WI38 (cell line): ENCODE data around the gene GBA3.

Experiments
- H3K4me3 ChIP-seq: 2 replicates; pipeline ENCODE4 v1.5.1; 2011; ENCODE audit warnings: low read depth, mild to moderate bottlenecking, control low read depth, low read length
- CTCF ChIP-seq: IDR thresholded peaks from 2 replicates; pipeline ENCODE4 v1.5.1; 2012; ENCODE audit warnings: low read depth, mild to moderate bottlenecking, control low read depth, low read length

The GBA3 gene

GRCh38 chr4:22689428-22689827, 3.3 kb upstream of the GBA3 start:
- H3K4me3 ChIP-seq = no peak overlapping the region
- TF ChIP-seq CTCF = no peak

GRCh38 chr4:22695029-22695428, 2.3 kb downstream of the GBA3 start:
- no peak for TF ChIP-seq CTCF

GRCh38 chr4:22695917-22696316, 3.2 kb downstream of the GBA3 start:
- no peak overlapping the region for H3K4me3 ChIP-seq
- no peak for TF ChIP-seq CTCF

More at GRCh38 chr4:22695029-22695428, 2.3 kb downstream of the GBA3 start:
- no peak overlapping the region for H3K4me3 ChIP-seq

- TF ChIP-seq CTCF = no peak
- H3K4me3 ChIP-seq = no peak overlapping the region
Measured at GRCh38 chr4:22703912-22704311, 11.2 kb downstream of the GBA3 start.

- no peak overlapping the region for H3K4me3 ChIP-seq
- no peak for TF ChIP-seq CTCF
Measured at GRCh38 chr4:22707390-22707789, 14.7 kb downstream of the GBA3 start.

- no peak for TF ChIP-seq CTCF
- no peak overlapping the region for H3K4me3 ChIP-seq
Measured at GRCh38 chr4:22708961-22709360, 16.2 kb downstream of the GBA3 start.

- H3K4me3 ChIP-seq = no peak overlapping the region
- no peak for TF ChIP-seq CTCF
Measured at GRCh38 chr4:22712105-22712504, 19.4 kb downstream of the GBA3 start.

- no peak overlapping the region for H3K4me3 ChIP-seq
- no peak for TF ChIP-seq CTCF
Measured at GRCh38 chr4:22712529-22712928, 19.8 kb downstream of the GBA3 start.
